Erythroblast (primary cell): ENCODE measurements around the gene ELOVL2.

Experiments
- GATA1 ChIP-seq: IDR thresholded peaks from 2 replicates; pipeline ENCODE4 v1.6.1; 2011; ENCODE audit warnings: low read depth, mild to moderate bottlenecking, control low read depth, low read length, moderate library complexity
- POLR2A ChIP-seq: IDR thresholded peaks from 2 replicates; pipeline ENCODE4 v1.6.1; 2011; ENCODE audit warnings: mild to moderate bottlenecking, low read length

DNA sequence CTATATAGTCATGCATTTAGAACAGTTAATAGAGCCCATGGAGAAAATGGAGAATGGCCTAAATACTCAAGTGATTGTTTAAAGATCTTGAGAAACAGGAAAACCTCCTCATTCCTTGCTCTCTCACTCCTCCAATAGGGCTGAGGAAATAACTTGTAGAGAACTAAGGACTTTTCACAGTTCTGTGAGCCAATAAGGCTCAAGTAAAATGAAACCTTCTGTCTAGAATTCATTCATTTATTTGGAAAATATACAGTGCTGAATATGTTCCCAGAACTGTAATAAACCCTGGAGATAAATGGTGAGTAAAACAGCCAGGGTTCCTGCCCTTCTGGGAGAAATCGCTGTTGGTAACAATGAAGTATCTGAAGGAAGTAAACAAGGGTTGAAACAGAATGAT, 35.3 kb downstream of the ELOVL2 start:
- no peak for TF ChIP-seq POLR2A
- TF ChIP-seq GATA1, result no peak
